ENCODE data around the gene CDKN2A.

- TF ChIP-seq POLR2A (IDR thresholded peaks at IDR 0.05) (no peak), CTCF (IDR thresholded peaks at IDR 0.05) (no peak), POLR2AphosphoS5 (IDR thresholded peaks at IDR 0.05) (no peak)
Measured at GRCh38 chr9:22028394-22028793, 34.2 kb upstream of the CDKN2A start.

Measured in gastroesophageal sphincter (tissue), 3 donors.